ENCODE data around the gene PDE7B.

GRCh38 chr6:136050475-136050874 is 199.0 kb downstream of the PDE7B start:
- TF ChIP-seq CTCF (conservative IDR thresholded peaks at IDR 0.05; ENCODE audit: low read depth, low read length), result no peak
- TF ChIP-seq EZH2 (IDR thresholded peaks at IDR 0.05; ENCODE audit: borderline replicate concordance, low read depth, low read length, poor library complexity, severe bottlenecking), result no peak

All from A673 (cell line).